ENCODE data around the gene ABCA6.
"Not testable (repeated sequence)": the region's sequence is repeated elsewhere in the genome, so short reads cannot be mapped to it uniquely, and the experiment has no call there.

The ABCA6 gene, protein sequence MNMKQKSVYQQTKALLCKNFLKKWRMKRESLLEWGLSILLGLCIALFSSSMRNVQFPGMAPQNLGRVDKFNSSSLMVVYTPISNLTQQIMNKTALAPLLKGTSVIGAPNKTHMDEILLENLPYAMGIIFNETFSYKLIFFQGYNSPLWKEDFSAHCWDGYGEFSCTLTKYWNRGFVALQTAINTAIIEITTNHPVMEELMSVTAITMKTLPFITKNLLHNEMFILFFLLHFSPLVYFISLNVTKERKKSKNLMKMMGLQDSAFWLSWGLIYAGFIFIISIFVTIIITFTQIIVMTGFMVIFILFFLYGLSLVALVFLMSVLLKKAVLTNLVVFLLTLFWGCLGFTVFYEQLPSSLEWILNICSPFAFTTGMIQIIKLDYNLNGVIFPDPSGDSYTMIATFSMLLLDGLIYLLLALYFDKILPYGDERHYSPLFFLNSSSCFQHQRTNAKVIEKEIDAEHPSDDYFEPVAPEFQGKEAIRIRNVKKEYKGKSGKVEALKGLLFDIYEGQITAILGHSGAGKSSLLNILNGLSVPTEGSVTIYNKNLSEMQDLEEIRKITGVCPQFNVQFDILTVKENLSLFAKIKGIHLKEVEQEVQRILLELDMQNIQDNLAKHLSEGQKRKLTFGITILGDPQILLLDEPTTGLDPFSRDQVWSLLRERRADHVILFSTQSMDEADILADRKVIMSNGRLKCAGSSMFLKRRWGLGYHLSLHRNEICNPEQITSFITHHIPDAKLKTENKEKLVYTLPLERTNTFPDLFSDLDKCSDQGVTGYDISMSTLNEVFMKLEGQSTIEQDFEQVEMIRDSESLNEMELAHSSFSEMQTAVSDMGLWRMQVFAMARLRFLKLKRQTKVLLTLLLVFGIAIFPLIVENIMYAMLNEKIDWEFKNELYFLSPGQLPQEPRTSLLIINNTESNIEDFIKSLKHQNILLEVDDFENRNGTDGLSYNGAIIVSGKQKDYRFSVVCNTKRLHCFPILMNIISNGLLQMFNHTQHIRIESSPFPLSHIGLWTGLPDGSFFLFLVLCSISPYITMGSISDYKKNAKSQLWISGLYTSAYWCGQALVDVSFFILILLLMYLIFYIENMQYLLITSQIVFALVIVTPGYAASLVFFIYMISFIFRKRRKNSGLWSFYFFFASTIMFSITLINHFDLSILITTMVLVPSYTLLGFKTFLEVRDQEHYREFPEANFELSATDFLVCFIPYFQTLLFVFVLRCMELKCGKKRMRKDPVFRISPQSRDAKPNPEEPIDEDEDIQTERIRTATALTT (N-terminal part only)

DNA sequence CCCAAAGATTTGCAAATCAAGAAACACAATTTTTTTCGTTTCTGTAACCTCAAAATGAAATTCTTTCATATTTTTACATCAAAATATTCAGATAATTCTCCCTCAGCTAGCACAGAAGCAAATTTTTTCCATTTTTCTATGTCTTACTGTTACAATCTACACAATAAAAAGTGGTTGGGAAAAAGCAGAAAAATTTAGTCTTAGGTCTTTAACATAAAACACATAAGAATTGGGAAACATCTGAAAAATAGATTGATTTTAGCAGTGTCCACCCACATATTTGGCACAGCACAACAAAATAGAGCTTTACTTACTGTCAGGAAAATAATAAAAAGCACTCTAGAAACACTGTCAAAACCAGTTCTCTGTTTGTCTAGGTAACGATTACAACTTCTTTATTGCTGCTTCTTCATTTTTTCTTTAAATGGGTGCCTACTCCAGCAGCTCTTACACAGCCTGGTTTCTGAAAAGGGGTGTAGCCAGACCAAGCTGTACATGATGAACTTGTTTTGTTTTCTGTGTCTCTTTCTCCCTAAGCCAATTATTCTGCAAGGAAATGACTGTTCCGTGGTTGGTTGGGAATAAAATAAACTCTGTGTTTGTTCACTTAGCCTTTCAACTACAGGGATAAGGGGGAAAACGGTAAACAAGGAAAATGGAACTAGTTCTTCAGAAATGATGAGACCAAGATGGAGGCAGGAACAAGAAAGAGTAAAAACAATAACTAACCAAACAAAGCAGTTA, at the start of gene ABCA6:
TSS of gene ABCA6 (minus strand) at position 465 of the 744 bp plus-strand sequence. CDS start 1,192 bp downstream, outside the sequence.
- no peak for DNase-seq (ENCODE audit: low read depth)

DNA sequence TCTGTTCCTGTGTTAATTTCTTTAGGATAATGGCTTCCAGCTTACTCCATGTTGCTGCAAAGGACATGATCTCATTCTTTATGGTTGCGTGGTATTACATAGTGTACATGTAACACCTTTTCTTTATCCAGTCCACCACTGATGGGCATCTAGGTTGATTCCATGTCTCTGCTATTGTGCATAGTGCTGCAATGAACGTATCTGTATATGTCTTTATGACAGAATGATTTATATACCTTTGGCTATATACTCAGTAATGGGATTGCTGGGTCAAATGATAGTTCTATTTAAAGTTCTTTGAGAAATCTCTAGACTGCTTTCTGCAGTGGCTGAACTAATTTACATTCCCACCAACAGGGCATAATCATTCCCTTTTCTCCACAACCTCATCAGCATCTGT, 47.1 kb upstream of the ABCA6 start:
- no peak for DNase-seq (ENCODE audit: low read depth)

DNA sequence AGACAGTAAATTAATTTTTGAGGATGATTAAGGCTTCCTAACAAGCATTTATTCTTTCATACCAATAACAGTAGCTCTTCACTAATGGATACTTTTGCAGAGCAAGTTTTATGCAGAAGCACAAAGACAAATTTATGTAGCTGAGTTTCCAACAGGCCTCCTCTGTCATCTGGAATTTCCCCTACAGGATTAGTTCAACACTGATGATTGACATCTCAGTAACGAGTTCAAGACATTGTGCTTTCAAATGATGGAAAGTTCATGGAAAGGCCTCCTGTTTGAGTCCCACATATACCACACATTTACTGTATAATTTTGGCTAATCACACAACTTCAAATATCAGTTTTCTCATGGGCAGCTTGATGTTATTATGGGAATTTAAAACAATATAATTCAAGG, 46.4 kb upstream of the ABCA6 start:
- DNase-seq (ENCODE audit: low read depth), result no peak

DNA sequence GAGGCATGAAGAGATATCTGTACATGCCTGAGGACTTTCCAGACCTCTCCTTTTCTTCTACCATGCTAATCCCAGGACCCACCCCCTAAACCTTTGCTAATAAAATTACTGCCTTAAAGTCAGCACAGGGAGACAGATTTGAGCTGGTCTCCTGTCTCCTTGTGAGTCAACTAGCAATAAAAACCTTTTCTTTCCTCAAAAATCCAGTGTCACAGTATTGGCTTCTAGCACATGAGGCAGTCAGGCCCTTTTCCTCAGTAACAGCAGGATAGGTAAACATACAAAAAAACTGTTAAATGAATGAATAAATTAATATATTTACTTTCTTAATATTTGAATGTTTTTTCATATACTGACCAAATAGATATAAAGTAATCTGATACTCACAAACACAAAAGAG, 45.6 kb upstream of the ABCA6 start:
- no peak for DNase-seq (ENCODE audit: low read depth)

DNA sequence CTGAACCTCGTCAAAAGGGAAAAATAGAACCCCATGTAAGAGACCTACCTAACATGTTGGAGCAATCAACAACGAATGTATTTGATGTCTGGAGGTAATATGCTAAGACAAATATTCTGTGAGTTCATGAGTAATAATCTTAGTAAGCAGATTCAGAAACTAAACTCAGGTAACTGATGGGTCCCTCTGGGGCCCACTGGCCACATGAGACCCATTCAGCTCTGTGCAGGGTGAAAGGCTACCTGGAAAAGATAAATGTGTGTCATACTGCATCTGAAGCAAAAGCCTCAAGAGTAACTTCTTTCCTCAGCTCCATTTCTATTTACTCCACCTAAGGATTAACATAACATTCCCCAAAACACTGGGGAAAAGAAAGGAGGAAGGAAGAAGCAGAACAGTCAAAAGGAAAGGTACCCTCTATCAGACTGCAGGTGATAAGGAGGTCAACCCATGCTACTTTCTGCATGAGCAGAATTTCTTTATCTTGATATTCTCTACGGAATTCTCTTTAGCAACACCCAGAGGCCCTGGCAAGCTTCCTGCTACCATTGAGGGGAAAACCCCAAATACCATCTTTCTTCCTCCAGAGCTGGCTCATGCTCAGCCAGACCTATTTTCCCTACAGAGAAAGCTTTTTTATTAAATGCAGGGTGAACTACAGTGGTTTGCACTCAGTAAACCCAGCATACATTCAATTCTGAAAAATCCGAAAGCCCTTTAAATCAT, 37.7 kb upstream of the ABCA6 start:
- no peak for DNase-seq (ENCODE audit: low read depth)

DNA sequence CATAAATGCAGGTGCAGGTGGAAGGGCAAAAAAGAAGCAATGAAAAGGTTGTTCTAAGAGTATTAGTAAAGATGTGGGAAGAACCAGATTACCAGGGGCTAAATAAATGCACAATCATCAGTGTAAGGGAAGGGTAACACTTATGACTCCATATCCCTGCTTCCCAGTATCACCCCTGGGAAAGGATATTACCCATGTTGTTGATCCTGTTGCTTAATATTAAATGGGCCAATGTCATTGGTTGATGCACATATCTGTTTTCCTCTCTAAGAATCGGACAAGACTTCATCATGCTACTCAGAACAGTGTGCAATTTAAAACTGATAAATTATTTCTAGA, 34.7 kb upstream of the ABCA6 start:
- no peak for DNase-seq (ENCODE audit: low read depth)

DNA sequence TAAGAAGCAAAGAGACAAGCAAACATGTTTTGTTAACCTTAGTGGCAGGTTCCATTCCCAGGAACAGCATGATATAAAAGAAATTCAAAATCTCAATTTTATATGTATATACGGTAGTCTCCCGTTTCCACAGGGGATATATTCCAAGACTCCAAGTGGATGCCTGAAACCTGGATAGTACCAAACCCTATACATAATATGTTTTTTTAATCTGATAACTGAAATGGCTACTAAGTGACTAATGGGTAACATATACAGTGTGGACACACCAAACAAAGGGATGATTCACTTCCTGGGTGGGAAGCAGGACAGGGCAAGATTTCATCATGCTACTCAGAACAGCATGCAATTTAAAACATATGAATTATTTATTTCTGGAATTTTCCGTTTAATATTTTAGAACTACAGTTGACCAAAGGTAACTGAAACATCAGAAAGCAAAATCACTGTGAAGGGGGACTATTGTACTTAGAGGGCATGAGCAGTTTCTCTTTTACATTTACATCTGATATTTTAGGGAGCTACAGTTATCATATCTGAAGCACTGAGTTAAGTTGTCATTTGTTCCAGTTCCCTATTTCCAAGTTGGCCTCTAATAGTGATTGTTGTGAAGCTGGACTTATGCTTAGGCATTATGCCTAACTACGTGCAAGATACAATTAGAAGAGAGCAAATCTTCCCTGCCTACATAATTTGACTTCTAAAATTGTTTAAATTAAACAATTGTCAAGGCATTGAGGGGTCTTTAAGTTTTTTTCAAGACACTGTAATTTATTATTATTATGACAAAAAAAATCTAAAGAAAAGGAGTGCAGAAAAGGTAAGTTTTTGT, 34.1 kb upstream of the ABCA6 start:
- DNase-seq (ENCODE audit: low read depth), result no peak

DNA sequence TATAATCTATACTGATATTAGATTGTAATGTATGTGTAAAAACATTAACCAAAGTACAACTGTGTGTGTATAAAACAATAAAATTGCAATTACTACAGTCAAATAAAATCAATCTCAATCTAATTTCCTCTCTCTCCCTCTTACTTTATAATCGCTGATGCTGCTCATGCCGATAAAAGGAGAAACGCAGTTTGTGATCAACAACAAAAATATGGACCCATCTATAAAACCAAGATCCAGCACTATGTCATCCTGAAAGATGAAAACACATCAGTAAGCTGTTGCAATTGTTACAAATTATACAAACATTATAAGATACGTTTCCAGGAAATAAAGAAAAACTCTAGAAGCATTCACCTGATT, 33.5 kb upstream of the ABCA6 start:
- no peak for DNase-seq (ENCODE audit: low read depth)

DNA sequence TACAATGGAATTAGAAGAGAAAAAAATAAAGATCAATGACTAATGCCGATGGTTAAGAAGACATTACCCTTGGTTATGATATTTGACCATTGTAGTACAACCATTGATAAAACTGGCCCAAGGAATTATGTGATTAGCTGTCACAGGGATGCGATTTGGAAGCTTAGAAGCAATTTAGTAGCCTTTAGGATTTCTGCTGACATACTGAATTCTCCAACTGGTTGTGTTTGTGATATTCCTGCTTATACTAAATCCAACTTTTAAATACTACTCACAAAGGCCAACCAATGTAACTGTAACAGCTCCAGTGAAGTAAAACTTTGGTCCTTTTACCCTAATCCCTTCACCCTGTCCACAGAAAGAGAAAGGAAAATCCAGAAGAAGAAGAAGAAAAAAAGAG, 31.4 kb upstream of the ABCA6 start:
- DNase-seq (ENCODE audit: low read depth), result no peak

DNA sequence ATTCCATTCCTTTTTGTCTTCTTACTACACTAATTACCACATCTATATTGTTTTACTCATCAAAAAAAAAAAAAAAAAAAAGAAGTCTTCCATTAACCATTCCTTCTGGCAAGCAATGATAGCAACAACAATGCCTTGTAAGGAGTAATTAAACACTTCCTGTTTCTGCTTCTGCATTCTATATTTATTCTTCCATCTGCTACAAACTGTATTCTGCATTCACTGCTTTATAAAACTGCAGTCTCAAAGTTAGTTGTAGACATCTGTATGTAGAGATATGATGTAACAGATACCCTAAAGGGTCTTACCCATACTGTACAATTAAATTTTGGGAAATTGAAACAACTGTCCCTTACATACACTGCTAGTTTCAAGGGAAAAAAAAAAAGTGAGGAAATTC, 28.7 kb upstream of the ABCA6 start:
- DNase-seq (ENCODE audit: low read depth), result no peak

DNA sequence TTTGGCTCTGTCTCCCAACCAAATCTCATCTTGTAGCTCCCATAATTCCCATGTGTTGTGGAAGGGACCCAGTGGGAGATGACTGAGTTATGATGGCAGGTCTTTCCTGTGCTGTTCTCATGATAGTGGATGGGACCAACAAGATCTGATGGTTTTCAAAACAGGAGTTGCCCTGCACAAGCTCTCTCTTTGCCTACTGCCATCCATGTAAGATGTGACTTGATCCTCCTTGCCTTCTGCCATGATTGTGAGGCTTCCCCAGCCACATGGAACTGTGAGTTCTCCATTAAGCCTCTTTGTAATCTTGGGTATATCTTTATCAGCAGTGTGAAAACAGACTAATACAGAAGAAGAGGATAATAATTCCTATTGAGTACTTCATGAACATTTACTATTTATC, 26.9 kb upstream of the ABCA6 start:
- not testable (repeated sequence) for DNase-seq (ENCODE audit: low read depth)

DNA sequence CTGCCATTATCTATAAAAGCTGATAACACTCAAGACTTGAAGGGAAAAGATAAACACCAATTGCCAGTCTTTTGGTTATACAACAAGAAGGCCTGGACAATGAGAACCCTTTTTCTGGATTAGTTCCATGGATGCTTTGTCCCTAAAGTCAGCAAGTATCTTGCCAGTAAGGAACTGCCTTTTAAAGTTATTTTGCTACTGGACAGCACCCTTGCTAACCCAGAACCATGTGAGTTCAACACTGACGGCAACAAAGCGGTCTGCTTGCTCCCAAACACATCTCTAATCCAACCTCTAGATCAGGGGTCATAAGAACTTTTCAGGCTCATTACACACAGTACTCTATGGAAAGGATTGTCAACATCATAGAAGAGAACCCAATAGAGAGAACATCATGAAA, 25.3 kb upstream of the ABCA6 start:
- no peak for DNase-seq (ENCODE audit: low read depth)

DNA sequence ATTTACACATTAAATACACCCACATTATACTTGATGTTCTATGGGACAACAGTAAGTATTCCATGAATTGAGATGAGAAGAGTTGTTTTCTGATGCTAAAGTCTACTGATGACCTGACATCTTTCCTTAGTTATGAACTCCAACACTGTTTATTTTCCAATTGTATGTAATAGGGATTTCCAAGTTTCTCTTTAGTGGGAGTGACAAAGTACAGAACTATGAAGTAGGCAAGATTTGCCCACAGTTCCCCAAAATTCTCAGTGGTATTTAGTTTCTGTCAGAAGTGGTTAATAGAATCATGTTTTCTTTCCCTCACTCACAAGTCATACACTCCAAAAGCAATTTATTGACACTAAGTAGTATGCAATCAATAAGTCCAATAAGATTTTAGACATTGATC, 22.5 kb upstream of the ABCA6 start:
- DNase-seq (ENCODE audit: low read depth), result no peak

DNA sequence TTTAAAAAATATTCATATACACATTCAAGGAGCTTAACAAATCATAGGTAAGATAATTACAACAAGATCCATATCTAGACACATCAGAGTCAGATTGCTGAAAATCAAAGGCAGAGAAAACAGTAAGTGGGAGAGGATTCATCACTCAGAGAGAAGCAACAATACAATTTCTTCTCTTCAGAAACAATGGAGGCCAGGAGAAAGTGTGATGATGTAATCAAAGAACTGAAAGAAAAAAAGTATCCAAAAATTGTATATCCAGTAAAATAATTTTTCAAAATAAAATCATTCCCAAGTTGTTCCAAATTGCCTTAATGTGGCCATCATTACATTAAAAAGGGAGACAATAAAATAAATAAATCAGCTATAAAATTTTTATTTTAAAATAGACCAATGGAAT, 17.7 kb upstream of the ABCA6 start:
- no peak for DNase-seq (ENCODE audit: low read depth)

DNA sequence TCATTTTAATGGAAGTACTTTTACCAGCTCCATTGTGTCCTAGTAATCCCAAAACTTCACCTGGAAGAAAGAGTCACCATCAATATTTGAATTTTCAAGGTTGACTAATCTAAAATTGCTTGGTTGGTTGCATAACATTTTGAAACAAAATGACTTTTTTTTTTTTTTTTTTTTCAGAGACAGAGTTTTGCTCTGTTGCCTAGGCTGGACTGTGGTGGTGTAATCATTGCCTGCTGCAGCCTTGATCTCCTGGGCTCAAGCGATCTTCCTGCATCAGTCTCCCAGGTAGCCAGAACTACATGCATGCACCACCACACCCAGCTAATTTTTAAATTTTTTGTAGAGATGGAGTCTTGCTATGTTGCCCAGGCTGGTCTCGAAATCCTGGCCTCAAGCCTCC, 12.6 kb upstream of the ABCA6 start:
- no peak for DNase-seq (ENCODE audit: low read depth)

DNA sequence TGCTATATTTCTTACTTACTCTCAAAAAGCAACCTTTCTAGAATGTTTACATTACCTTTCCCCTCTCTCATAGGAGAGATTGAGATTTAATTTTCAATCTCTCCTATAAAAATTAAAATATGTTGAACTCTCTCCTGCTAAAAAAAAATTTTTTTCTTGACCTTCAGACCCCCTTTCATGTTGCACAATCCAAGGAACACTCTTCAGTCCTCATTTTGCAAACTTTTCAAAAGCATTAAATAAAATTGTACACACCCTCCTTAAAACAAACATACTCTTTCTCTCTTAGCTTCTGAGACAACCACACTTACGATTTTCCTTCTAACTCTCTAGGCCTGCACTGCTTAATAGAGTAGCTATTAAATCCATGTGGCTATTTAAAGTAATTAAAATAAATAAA, 8.6 kb upstream of the ABCA6 start:
- no peak for DNase-seq (ENCODE audit: low read depth)

DNA sequence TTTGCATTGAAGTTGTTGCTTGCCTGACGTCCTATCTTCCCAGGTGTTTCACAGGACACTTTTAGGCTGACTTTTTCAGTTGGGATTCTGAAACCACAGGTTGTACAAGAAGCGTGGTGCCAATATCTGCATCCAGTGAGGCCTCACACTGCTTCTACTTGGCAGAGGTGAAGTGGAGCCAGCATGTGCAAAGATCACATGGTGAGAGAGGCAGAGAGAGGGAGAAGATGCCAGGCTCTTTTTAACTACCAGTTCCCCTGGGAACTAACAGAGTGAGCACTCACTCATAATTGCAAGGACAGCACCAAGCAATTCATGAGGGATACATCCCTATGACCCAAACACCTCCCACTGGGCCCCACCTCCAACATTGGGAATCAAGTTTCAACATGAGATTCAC, 5.8 kb upstream of the ABCA6 start:
- no peak for DNase-seq (ENCODE audit: low read depth)

DNA sequence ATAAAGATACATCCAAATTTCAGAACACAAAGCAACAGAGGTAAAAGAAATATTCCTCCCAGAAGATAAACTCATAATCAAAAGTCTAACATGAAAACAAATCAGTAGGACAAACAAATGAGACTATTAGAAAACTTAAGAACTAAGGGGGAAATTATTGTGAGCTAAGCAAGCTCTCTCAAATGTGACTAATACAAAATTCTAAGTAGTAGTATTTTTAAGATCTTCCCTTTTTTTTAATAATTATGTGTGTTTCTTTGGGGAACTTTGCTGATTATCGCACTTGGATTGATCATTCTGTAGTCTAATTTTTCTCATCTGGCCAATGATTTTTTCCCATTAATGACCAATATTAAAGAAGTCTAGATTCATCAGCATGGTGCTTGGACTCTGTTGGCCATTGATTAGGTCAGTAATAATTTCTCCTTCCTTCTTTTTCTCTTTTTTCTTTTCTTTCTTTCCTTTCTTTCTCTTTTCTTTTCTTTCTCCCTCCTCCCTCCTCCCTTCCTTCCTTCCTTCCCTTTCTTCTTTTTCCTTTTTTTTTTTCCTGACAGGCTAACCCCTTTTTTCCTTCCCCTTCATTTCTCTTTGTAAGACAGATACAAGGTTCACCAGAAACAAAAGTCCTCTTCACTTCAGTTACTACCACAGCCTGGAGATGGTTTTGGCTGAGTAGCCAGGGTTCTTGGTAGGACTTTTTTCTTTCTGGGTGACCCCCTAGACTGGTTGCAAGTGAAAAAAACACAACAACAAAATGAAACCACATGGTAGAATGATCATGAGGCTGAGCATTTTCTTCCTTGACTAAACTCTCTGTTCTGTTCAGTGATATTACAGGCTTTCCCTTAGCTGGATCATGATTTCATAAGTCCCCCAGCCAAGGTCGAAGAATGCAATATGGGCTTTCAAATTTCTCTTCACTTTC, 2.9 kb upstream of the ABCA6 start:
- DNase-seq (ENCODE audit: low read depth), result no peak

DNA sequence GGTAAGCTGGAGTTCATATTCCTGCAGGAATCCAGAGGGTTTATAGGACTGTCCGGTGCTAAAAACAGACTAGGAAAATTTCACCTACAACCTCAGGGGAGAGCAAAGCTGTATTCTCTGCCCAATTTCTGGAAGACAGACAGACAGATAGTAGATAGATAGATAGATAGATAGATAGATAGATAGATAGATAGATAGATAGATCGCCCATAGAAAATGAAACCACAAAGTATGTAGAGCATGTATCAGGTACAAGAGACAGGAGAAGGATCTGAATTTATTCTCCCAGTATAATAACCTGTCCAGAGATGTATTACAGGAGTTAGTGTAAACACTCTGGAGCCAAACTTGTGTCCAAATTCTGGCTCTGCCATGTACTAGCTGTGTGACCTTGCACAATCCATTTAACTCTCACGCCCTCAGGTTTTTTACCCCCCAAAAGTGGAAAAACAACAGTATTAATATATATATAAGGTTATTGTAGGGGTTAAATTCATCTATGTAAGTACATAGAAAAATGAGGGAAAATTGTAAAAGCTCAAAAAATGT, 2.1 kb upstream of the ABCA6 start:
- no peak for DNase-seq (ENCODE audit: low read depth)
